Liver (tissue), 9 donors: ENCODE measurements around the gene BTBD7. TPM values are rescaled to one million over a fixed set of nuclear protein-coding genes. Genes with fewer than 3 reads are reported as not detected.

Experiments used
- DNase-seq: peaks from one replicate; pipeline ENCODE4 v3.0.0-alpha.2; 2017; ENCODE audit warnings: low spot score
- H3K27ac ChIP-seq, 2 donors: one replicate each; pipeline ENCODE4 v1.7.0; 2013; ENCODE audit warnings: inconsistent platforms in 2 of 2, low read length in 2 of 2, control low read depth in 1 of 2, low read depth in 1 of 2, mild to moderate bottlenecking in 1 of 2
- H3K27me3 ChIP-seq, 4 donors: one replicate each; pipeline versions ENCODE4 v1.6.1 to v1.7.0; 2013; ENCODE audit warnings: low read length in 3 of 4, inconsistent platforms in 1 of 4, mild to moderate bottlenecking in 1 of 4, moderate library complexity in 1 of 4; ENCODE audit not compliant: control insufficient read depth in 4 of 4, insufficient read depth in 4 of 4
- H3K36me3 ChIP-seq, 4 donors: one replicate each; pipeline versions ENCODE4 v1.6.1 to v1.7.0; 2013; ENCODE audit warnings: low read length in 3 of 4, mild to moderate bottlenecking in 3 of 4, low read depth in 1 of 4, moderate library complexity in 1 of 4; ENCODE audit not compliant: control insufficient read depth in 4 of 4, insufficient read depth in 3 of 4
- H3K4me1 ChIP-seq, 4 donors: one replicate each; pipeline versions ENCODE4 v1.6.1 to v1.7.0; 2013; ENCODE audit warnings: low read length in 3 of 4, mild to moderate bottlenecking in 3 of 4, moderate library complexity in 1 of 4; ENCODE audit not compliant: control insufficient read depth in 4 of 4, insufficient read depth in 4 of 4
- H3K4me3 ChIP-seq, 3 donors: one replicate each; pipeline versions ENCODE4 v1.6.1 to v1.7.0; 2013; ENCODE audit warnings: low read length in 3 of 3, control low read depth in 1 of 3, low read depth in 1 of 3, mild to moderate bottlenecking in 1 of 3
- H3K9ac ChIP-seq, 2 donors: one replicate each; pipeline ENCODE4 v1.7.0; 2013; ENCODE audit warnings: low read length in 2 of 2, mild to moderate bottlenecking in 2 of 2, moderate library complexity in 2 of 2, control low read depth in 1 of 2, low read depth in 1 of 2
- H3K9me3 ChIP-seq, 4 donors: one replicate each; pipeline versions ENCODE4 v1.6.1 to v1.7.0; 2013; ENCODE audit warnings: low read length in 3 of 4; ENCODE audit not compliant: control insufficient read depth in 4 of 4
- ATF3 ChIP-seq: IDR thresholded peaks from 2 replicates; pipeline ENCODE4 v1.6.1; 2016; ENCODE audit warnings: antibody characterized with exemption
- CTCF ChIP-seq: fragments of 150-350 bp; IDR thresholded peaks from 2 replicates; pipeline ENCODE4 v1.5.1; 2017; ENCODE audit warnings: improper control_type of control experiment, low read depth, low read length; ENCODE audit not compliant: missing input control
- EGR1 ChIP-seq, 2 donors: IDR thresholded peaks; 2 replicates each; pipeline ENCODE4 v1.6.1; 2016 to 2018; ENCODE audit warnings: antibody characterized with exemption in 2 of 2, low read depth in 2 of 2
- FOXA1 ChIP-seq: IDR thresholded peaks from 2 replicates; pipeline ENCODE4 v1.6.1; 2016; ENCODE audit warnings: antibody characterized with exemption
- FOXA2 ChIP-seq: IDR thresholded peaks from 2 replicates; pipeline ENCODE4 v1.6.1; 2016; ENCODE audit warnings: antibody characterized with exemption
- GABPA ChIP-seq, 2 donors: IDR thresholded peaks in 1 of 2; conservative IDR thresholded peaks in 1 of 2; 2 replicates each; pipeline ENCODE4 v1.6.1; 2016; ENCODE audit warnings: antibody characterized with exemption in 2 of 2, mild to moderate bottlenecking in 1 of 2, moderate library complexity in 1 of 2
- HNF4A ChIP-seq, 2 donors: conservative IDR thresholded peaks; 2 replicates each; pipeline ENCODE4 v1.6.1; 2016; ENCODE audit warnings: antibody characterized with exemption in 2 of 2, mild to moderate bottlenecking in 2 of 2
- HNF4G ChIP-seq: IDR thresholded peaks from 2 replicates; pipeline ENCODE4 v1.6.1; 2016; ENCODE audit warnings: antibody characterized with exemption
- JUND ChIP-seq, 2 donors: IDR thresholded peaks; 2 replicates each; pipeline ENCODE4 v1.6.1; 2016; ENCODE audit warnings: antibody characterized with exemption in 2 of 2
- MAX ChIP-seq: IDR thresholded peaks from 2 replicates; pipeline ENCODE4 v1.6.1; 2016; ENCODE audit warnings: antibody characterized with exemption
- NR2F2 ChIP-seq: IDR thresholded peaks from 2 replicates; pipeline ENCODE4 v1.6.1; 2016; ENCODE audit warnings: antibody characterized with exemption
- RAD21 ChIP-seq, 2 donors: IDR thresholded peaks; 2 replicates each; pipeline ENCODE4 v1.6.1; 2016; ENCODE audit warnings: antibody characterized with exemption in 2 of 2, mild to moderate bottlenecking in 2 of 2
- RXRA ChIP-seq, 2 donors: IDR thresholded peaks; 2 replicates each; pipeline ENCODE4 v1.6.1; 2017 to 2018; ENCODE audit warnings: antibody characterized with exemption in 2 of 2, mild to moderate bottlenecking in 1 of 2
- SP1 ChIP-seq: IDR thresholded peaks from 2 replicates; pipeline ENCODE4 v1.6.1; 2018; ENCODE audit warnings: antibody characterized with exemption, mild to moderate bottlenecking
- YY1 ChIP-seq: IDR thresholded peaks from 2 replicates; pipeline ENCODE4 v1.6.1; 2016; ENCODE audit warnings: antibody characterized with exemption, mild to moderate bottlenecking
- WGBS: extraction: QIAGEN DNeasy Blood & Tissue Kit; methylation state at CpG from one replicate; pipeline ENCODE4 v1.1.7; 2013; 5-methylcytosine and 5-hydroxymethylcytosine counted together
- polyA plus RNA-seq, 2 donors: library from polyadenylated mRNA; stranded (reverse) in 1 of 2; unstranded in 1 of 2; fragments of 200-250 nt in 1 of 2; fragments of >200 nt in 1 of 2; fragmentation: Nextera tagmentation in 1 of 2; extraction: Ambion mirVana in 1 of 2; gene quantifications; one replicate each; pipeline versions ENCODE4 v1.2.1 to v1.2.3, GENCODE V29; 2013 to 2015
- total RNA-seq, 2 donors: library from RNA; depleted of rRNA; stranded (reverse); fragments of >200 nt; gene quantifications; one replicate each; pipeline ENCODE4 v1.2.3, GENCODE V29; 2014
- TF ChIP-seq, protein P1 (sequence below): IDR thresholded peaks from 2 replicates; pipeline ENCODE4 v1.6.1; 2016; ENCODE audit warnings: antibody characterized with exemption
- TF ChIP-seq, protein P2 (sequence below): IDR thresholded peaks from 2 replicates; pipeline ENCODE4 v1.6.1; 2016; ENCODE audit warnings: antibody characterized with exemption, mild to moderate bottlenecking
- donor health status: healthy.
- donor health status: healthy.
- donor health status: healthy.
- donor health status: healthy.
- donor health status: healthy.

BTBD7 gene
- total and polyA plus RNA-seq, 4 donors: 4.4 to 17.7 (median 10.2) TPM

DNA sequence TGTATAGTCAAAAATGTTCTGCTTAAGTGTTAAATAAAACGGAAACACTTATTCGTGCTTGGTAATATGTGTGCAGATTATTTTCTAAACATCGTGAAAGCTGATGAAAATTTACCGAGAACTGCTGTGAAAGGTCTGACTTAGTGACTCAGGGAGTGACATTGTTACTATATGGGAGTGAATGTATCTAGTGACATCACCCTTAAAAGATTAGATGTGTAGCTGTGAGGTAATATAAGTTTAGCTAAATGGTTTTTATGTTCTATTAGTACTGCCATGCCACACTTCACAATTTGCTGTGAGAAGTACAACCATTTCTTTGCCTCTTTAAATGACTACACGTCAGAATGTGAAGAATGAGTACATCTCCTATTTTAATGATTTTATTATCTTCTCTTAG, 15.5 kb upstream of the BTBD7 start:
- TF ChIP-seq, protein P1, sequence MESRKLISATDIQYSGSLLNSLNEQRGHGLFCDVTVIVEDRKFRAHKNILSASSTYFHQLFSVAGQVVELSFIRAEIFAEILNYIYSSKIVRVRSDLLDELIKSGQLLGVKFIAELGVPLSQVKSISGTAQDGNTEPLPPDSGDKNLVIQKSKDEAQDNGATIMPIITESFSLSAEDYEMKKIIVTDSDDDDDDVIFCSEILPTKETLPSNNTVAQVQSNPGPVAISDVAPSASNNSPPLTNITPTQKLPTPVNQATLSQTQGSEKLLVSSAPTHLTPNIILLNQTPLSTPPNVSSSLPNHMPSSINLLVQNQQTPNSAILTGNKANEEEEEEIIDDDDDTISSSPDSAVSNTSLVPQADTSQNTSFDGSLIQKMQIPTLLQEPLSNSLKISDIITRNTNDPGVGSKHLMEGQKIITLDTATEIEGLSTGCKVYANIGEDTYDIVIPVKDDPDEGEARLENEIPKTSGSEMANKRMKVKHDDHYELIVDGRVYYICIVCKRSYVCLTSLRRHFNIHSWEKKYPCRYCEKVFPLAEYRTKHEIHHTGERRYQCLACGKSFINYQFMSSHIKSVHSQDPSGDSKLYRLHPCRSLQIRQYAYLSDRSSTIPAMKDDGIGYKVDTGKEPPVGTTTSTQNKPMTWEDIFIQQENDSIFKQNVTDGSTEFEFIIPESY: no peak
- TF ChIP-seq EGR1 (IDR thresholded peaks at IDR 0.05; ENCODE audit: low read depth in 2 of 2) (no peak), NR2F2 (no peak), RXRA (IDR thresholded peaks at IDR 0.05) (no peak), RAD21 (IDR thresholded peaks at IDR 0.05) (no peak), SP1 (no peak), YY1 (no peak), FOXA2 (no peak), JUND (IDR thresholded peaks at IDR 0.05) (no peak), FOXA1 (no peak), HNF4A (conservative IDR thresholded peaks at IDR 0.05) (no peak)
- no peak for DNase-seq
- Histone ChIP-seq H3K9ac (no peak overlapping the region), H3K9me3 (peaks cover 0 to 1% (median 0%) of the 10 kb centered on the region in 4 donors), H3K27me3 (no peaks in the 10 kb centered on the region), H3K27ac (no peak overlapping the region), H3K36me3 (no peaks in the 10 kb centered on the region), H3K4me1 (no peaks in the 10 kb centered on the region), H3K4me3 (no peak overlapping the region)
- WGBS: 95% methylated on average over 5 of the region's 5 CpGs

DNA sequence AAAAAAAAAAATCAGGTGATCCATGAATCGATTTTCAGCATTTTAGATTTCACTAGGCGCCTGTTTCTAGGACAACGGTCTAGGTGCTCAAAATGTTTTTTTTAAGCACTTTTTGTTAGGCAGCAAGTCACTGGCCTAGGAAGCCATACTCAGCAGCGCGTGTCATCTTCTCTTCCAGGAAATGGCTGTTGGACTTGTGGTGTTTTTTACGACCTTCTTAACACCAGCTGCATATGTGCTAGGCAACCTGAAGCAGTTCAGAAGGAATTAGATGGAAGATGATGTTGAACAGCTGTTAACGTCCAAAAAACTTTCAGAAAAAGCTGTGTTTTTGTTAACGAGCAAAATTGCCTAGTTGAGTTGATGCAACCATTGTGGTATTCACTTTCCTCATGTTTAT, 15.0 kb upstream of the BTBD7 start:
- Histone ChIP-seq H3K36me3 (no peaks in the 10 kb centered on the region), H3K27me3 (no peaks in the 10 kb centered on the region), H3K9me3 (peaks cover 0 to 1% (median 0%) of the 10 kb centered on the region in 4 donors), H3K9ac (no peak overlapping the region), H3K4me1 (no peaks in the 10 kb centered on the region), H3K4me3 (no peak overlapping the region), H3K27ac (no peak overlapping the region)
- no peak for DNase-seq
- TF ChIP-seq NR2F2: no peak
- TF ChIP-seq FOXA1: no peak
- TF ChIP-seq CTCF: no peak
- no peak for TF ChIP-seq MAX
- no peak for TF ChIP-seq RXRA (IDR thresholded peaks at IDR 0.05)
- TF ChIP-seq, protein P2, sequence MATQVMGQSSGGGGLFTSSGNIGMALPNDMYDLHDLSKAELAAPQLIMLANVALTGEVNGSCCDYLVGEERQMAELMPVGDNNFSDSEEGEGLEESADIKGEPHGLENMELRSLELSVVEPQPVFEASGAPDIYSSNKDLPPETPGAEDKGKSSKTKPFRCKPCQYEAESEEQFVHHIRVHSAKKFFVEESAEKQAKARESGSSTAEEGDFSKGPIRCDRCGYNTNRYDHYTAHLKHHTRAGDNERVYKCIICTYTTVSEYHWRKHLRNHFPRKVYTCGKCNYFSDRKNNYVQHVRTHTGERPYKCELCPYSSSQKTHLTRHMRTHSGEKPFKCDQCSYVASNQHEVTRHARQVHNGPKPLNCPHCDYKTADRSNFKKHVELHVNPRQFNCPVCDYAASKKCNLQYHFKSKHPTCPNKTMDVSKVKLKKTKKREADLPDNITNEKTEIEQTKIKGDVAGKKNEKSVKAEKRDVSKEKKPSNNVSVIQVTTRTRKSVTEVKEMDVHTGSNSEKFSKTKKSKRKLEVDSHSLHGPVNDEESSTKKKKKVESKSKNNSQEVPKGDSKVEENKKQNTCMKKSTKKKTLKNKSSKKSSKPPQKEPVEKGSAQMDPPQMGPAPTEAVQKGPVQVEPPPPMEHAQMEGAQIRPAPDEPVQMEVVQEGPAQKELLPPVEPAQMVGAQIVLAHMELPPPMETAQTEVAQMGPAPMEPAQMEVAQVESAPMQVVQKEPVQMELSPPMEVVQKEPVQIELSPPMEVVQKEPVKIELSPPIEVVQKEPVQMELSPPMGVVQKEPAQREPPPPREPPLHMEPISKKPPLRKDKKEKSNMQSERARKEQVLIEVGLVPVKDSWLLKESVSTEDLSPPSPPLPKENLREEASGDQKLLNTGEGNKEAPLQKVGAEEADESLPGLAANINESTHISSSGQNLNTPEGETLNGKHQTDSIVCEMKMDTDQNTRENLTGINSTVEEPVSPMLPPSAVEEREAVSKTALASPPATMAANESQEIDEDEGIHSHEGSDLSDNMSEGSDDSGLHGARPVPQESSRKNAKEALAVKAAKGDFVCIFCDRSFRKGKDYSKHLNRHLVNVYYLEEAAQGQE: no peak
- TF ChIP-seq HNF4G: no peak
- TF ChIP-seq FOXA2: no peak
- TF ChIP-seq RAD21 (IDR thresholded peaks at IDR 0.05): no peak
- no peak for TF ChIP-seq GABPA (IDR thresholded peaks at IDR 0.05 in 1 of 2, conservative IDR thresholded peaks at IDR 0.05 in 1 of 2)
- no peak for TF ChIP-seq ATF3
- TF ChIP-seq YY1: no peak
- TF ChIP-seq, protein P1: no peak
- no peak for TF ChIP-seq HNF4A (conservative IDR thresholded peaks at IDR 0.05)
- TF ChIP-seq SP1: no peak
- WGBS: 91% methylated on average over 8 of the region's 8 CpGs
